K562 (cell line): ENCODE results near the gene CARS2. TPM values are rescaled to one million over a fixed set of nuclear protein-coding genes. Genes with fewer than 3 reads are reported as not detected.

Experiments used
- ATAC-seq: fragments of 200-7000 bp; cut with Tn5 transposase; 3 replicates; pipeline ENCODE4 v1.9.1; 2020; ENCODE audit warnings: moderate library complexity
- BruUV-seq: library from RNA; stranded (reverse); fragments of 400-500 nt; replicated peaks from 2 replicates; lab custom pipeline; 2021; lab: Mats Ljungman, UMichigan
- CTCF ChIA-PET: fragments of 300-600 bp; formaldehyde crosslinking; extraction: SDS; loops from one replicate; lab custom pipeline; 2021; ENCODE audit warnings: low intra/inter-chr PET ratio; lab: Yijun Ruan, JAX
- POLR2A ChIA-PET: fragments of 300-600, 350-650 bp; sonication (Branson Sonifier 250); formaldehyde crosslinking; extraction: SDS; loops from one replicate; lab custom pipeline; 2021; ENCODE audit warnings: antibody characterized with exemption, inconsistent platforms; lab: Yijun Ruan, JAX
- DNase-seq, 4 experiments: peaks; one replicate each; pipeline versions ENCODE4 v3.0.0 to v3.0.0-alpha.2; 2011 to 2018; ENCODE audit warnings: low spot score in 3 of 4, mixed read lengths in 3 of 4; ENCODE audit errors: extremely low read depth in 1 of 4
- FAIRE-seq: peaks from 2 replicates; lab custom pipeline; 2011; peaks lifted over from hg19 to GRCh38; lab: Jason Lieb, UNC
- H2AFZ ChIP-seq: 2 replicates; pipeline ENCODE4 v1.6.0; 2011; ENCODE audit warnings: low read depth, low read length, control low read depth, inconsistent platforms
- H3K27ac ChIP-seq: fragments of 200-600 bp; 3 replicates; pipeline ENCODE4 v1.8.0; 2011; ENCODE audit warnings: low read depth, mild to moderate bottlenecking, control low read depth, inconsistent platforms, low read length, moderate library complexity, mixed read lengths; ENCODE audit errors: extremely low read depth
- H3K27me3 ChIP-seq, 2 experiments: fragments of 300-600 bp in 1 of 2; 2 replicates in 1 of 2; 3 replicates in 1 of 2; pipeline versions ENCODE4 v1.6.0 to v1.8.0; 2011; ENCODE audit warnings: inconsistent platforms in 2 of 2, low read length in 2 of 2, mild to moderate bottlenecking in 1 of 2, mixed read lengths in 1 of 2, moderate library complexity in 1 of 2; ENCODE audit not compliant: control insufficient read depth in 2 of 2, insufficient read depth in 2 of 2
- H3K36me3 ChIP-seq: fragments of 300-600 bp; 3 replicates; pipeline ENCODE4 v1.8.0; 2011; ENCODE audit warnings: mild to moderate bottlenecking, low read length, inconsistent platforms; ENCODE audit not compliant: control insufficient read depth, insufficient read depth
- H3K4me1 ChIP-seq, 2 experiments: fragments of 200-600 bp in 1 of 2; replicated peaks in 1 of 2; 2 replicates in 1 of 2; 3 replicates in 1 of 2; pipeline versions ENCODE4 v1.5.1 to v1.8.0; 2011; ENCODE audit warnings: inconsistent platforms in 2 of 2, low read length in 2 of 2, mild to moderate bottlenecking in 1 of 2, mixed read lengths in 1 of 2, moderate library complexity in 1 of 2; ENCODE audit not compliant: control insufficient read depth in 2 of 2, insufficient read depth in 2 of 2
- H3K4me2 ChIP-seq: 2 replicates; pipeline ENCODE4 v1.6.1; 2011; ENCODE audit warnings: low read length, control low read depth, inconsistent platforms, mixed read lengths; ENCODE audit not compliant: insufficient read depth
- H3K4me3 ChIP-seq: fragments of 200-600 bp; sonication (generic), shearing (Covaris generic); 2 replicates; pipeline ENCODE4 v1.5.1; 2016; ENCODE audit warnings: control low read depth, inconsistent platforms
- H3K79me2 ChIP-seq: fragments of 200-600 bp; 3 replicates; pipeline ENCODE4 v1.8.0; 2011; ENCODE audit warnings: low read length, inconsistent platforms; ENCODE audit not compliant: control insufficient read depth, insufficient read depth
- H3K9ac ChIP-seq, 2 experiments: 2 replicates each; pipeline versions ENCODE4 v1.6.0 to v1.6.1; 2011; ENCODE audit warnings: low read depth in 2 of 2, low read length in 2 of 2, control low read depth in 1 of 2, inconsistent platforms in 1 of 2, mild to moderate bottlenecking in 1 of 2, mixed read lengths in 1 of 2; ENCODE audit not compliant: insufficient read depth in 1 of 2
- H3K9me1 ChIP-seq: one replicate; pipeline ENCODE4 v1.6.0; 2011; ENCODE audit warnings: inconsistent platforms, mild to moderate bottlenecking, low read length, moderate library complexity; ENCODE audit not compliant: control insufficient read depth, insufficient read depth
- H3K9me3 ChIP-seq: replicated peaks from 2 replicates; pipeline ENCODE4 v1.5.1; 2011; ENCODE audit warnings: low read depth, low read length, inconsistent platforms; ENCODE audit not compliant: control insufficient read depth, insufficient read depth
- H4K20me1 ChIP-seq: replicated peaks from 2 replicates; pipeline ENCODE4 v1.6.1; 2011; ENCODE audit warnings: low read length, inconsistent platforms, mixed read lengths; ENCODE audit not compliant: control insufficient read depth, insufficient read depth
- HEY1 ChIP-seq: fragments of 250-450 bp; sonication (Bioruptor Pico); IDR thresholded peaks from 2 replicates; pipeline ENCODE4 v1.5.0; 2020; ENCODE audit warnings: mild to moderate bottlenecking, moderate library complexity, borderline replicate concordance
- KLF16 ChIP-seq: IDR thresholded peaks from 2 replicates; pipeline ENCODE4 v1.6.1; 2016; ENCODE audit warnings: antibody characterized with exemption
- MBD1 ChIP-seq: fragments of 250-450 bp; sonication (Bioruptor Pico); IDR thresholded peaks from 2 replicates; pipeline ENCODE4 v1.8.0; 2022; ENCODE audit warnings: inconsistent platforms
- POLR2G ChIP-seq: fragments of 200-400 bp; formaldehyde crosslinking; IDR thresholded peaks from 2 replicates; pipeline ENCODE4 v1.6.1; 2017; ENCODE audit warnings: low read depth, mild to moderate bottlenecking, antibody characterized with exemption, low read length, moderate library complexity
- ZNF174 ChIP-seq: fragments of 250-450 bp; sonication (Bioruptor Pico); IDR thresholded peaks from 2 replicates; pipeline ENCODE4 v1.4.0; 2020; ENCODE audit warnings: mild to moderate bottlenecking
- WGBS: fragments of 100-300 bp; shearing (Covaris generic); methylation state at CpG from one replicate; pipeline ENCODE4 v1.1.6; 2016; ENCODE audit warnings: low coverage, mixed read lengths; ENCODE audit not compliant: insufficient coverage; ENCODE audit errors: missing lambda C conversion rate; 5-methylcytosine and 5-hydroxymethylcytosine counted together
- in situ Hi-C: fragments of 300-500 bp; cut with MboI; formaldehyde crosslinking; loops from 4 replicates; pipeline ENCODE4 v1.15.0; 2018; ENCODE audit warnings: inconsistent platforms, mixed read lengths
- intact Hi-C: fragments of 100-400 bp; cut with micrococcal nuclease; formaldehyde crosslinking; loops from 2 replicates; pipeline ENCODE4 v1.14.2; 2022
- polyA plus RNA-seq, 8 experiments: library from polyadenylated mRNA; depleted of rRNA in 4 of 8; stranded (reverse) in 5 of 8; unstranded in 3 of 8; fragments of >200 nt; fragmentation: Nextera tagmentation in 2 of 8; fragmentation: Illumina TruSeq in 1 of 8; extraction: Ambion mirVana in 2 of 8; extraction: Trizol in 1 of 8; gene quantifications; 2 replicates each; pipeline versions ENCODE4 v1.2.1 to v1.2.3, GENCODE V29; 2011 to 2014; ENCODE audit warnings: inconsistent platforms in 1 of 8, missing spikeins in 1 of 8
- total RNA-seq, 7 experiments: library from RNA; depleted of rRNA in 6 of 7; stranded (reverse); fragments of >200 nt in 6 of 7; fragmentation: Illumina TruSeq in 2 of 7; extraction: Trizol in 2 of 7; gene quantifications; 2 replicates each; pipeline versions ENCODE4 v1.2.1 to v1.2.3, GENCODE V29; 2011 to 2021; ENCODE audit warnings: low replicate concordance in 1 of 7

Gene CARS2
- total and polyA plus RNA-seq, 9 of the 15 experiments (the other 6 are each of a cell fraction or from before 2014, with no cell fraction given), result 1.7 to 37.4 (median 30.5) TPM

GRCh38 chr13:110643768-110644421 lies 62.0 kb downstream of the CARS2 start:
- peaks cover 3% of the 10 kb centered on the region for H3K9me1 ChIP-seq
- no peak overlapping the region for H3K9ac ChIP-seq
- no peak overlapping the region for H3K4me3 ChIP-seq
- CTCF ChIA-PET, result no interaction called here
- no peak overlapping the region for H3K27ac ChIP-seq
- TF ChIP-seq POLR2G (peak; percentile 33; the same call in 1 of the 2 replicates), KLF16 (no peak), MBD1 (no peak), ZNF174 (CRISPR knock-in tag) (no peak), HEY1 (CRISPR knock-in tag) (no peak)
- FAIRE-seq (no peak), DNase-seq (no peak), ATAC-seq (no peak)
- H3K9me3 ChIP-seq, result no peaks in the 10 kb centered on the region
- H4K20me1 ChIP-seq, result no peaks in the 10 kb centered on the region
- no peaks in the 10 kb centered on the region for H3K79me2 ChIP-seq
- POLR2A ChIA-PET, result no interaction called here
- BruUV-seq, result no TSS peak
- no peak overlapping the region for H3K4me2 ChIP-seq
- no peaks in the 10 kb centered on the region for H3K27me3 ChIP-seq
- no peak overlapping the region for H2AFZ ChIP-seq
- intact Hi-C loops (no loop called here), in situ Hi-C loops (no loop called here)
- peaks cover 57% of the 10 kb centered on the region; the same call in 2 of the 3 replicates for H3K36me3 ChIP-seq
- peaks cover 4 to 25% of the 10 kb centered on the region in 2 experiments; a peak in 4 of 5 replicates for H3K4me1 ChIP-seq
- WGBS, result 83% methylated on average over 13 of the region's 13 CpGs
